SK-N-MC (cell line): ENCODE data around the gene A3GALT2.

Source experiments
- EZH2 ChIP-seq: fragments of 200-600 bp; sonication (generic); IDR thresholded peaks from one replicate; pipeline ENCODE4 v1.6.1; 2017; ENCODE audit warnings: antibody characterized with exemption
- POLR2AphosphoS5 ChIP-seq: IDR thresholded peaks from 2 replicates; pipeline ENCODE4 v1.6.1; 2012; ENCODE audit warnings: mild to moderate bottlenecking, low read depth, low read length, borderline replicate concordance

- TF ChIP-seq POLR2AphosphoS5 (no peak), EZH2 (no peak)
These were observed 45.0 kb downstream of the A3GALT2 start for GRCh38 chr1:33275706-33276572.
